Posterior cingulate gyrus (tissue), 11 donors: ENCODE measurements around the gene AHRR.

ENCODE experiments used
- DNase-seq, 10 donors: peaks; one replicate each; pipeline versions ENCODE4 v3.0.0 to v3.0.0-alpha.2; 2020 to 2021; ENCODE audit warnings: mixed read lengths in 3 of 10
- intact Hi-C: fragments of 100-400 bp; cut with DNase I; formaldehyde crosslinking; loops from one replicate; pipeline ENCODE4 v1.15.1; 2023

The AHRR gene

DNA sequence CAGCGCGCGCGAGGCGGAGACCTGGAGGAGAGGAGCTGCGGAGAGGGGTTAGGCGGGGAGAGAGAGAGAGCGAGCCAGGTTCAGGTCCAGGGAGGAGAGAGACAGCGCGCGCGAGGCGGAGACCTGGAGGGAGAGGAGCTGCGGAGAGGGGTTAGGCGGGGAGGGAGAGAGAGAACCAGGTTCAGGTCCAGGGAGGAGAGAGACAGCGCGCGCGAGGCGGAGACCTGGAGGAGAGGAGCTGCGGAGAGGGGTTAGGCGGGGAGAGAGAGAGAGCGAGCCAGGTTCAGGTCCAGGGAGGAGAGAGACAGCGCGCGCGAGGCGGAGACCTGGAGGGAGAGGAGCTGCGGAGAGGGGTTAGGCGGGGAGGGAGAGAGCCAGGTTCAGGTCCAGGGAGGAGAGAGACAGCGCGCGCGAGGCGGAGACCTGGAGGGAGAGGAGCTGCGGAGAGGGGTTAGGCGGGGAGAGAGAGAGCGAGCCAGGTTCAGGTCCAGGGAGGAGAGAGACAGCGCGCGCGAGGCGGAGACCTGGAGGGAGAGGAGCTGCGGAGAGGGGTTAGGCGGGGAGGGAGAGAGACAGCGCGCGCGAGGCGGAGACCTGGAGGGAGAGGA is 152.8 kb downstream of the AHRR start:
- DNase-seq, result peak in 1 of 10 donors; percentile 22

GRCh38 chr5:474840-475661 is 153.5 kb downstream of the AHRR start:
- intact Hi-C loops, result loop anchor here (5.0 to 10.0 kb wide), 2 partner anchors 137 to 430 kb away; partner anchors contain the start of gene CEP72
- DNase-seq, result peak in 4 of 10 donors; percentile 12 to 86 (median 76)

More for the DNA sequence above, 152.8 kb downstream of the AHRR start:
- intact Hi-C loops, result loop anchor here (5.0 to 10.0 kb wide), 2 partner anchors 138 to 430 kb away; partner anchors contain the start of gene CEP72

DNA sequence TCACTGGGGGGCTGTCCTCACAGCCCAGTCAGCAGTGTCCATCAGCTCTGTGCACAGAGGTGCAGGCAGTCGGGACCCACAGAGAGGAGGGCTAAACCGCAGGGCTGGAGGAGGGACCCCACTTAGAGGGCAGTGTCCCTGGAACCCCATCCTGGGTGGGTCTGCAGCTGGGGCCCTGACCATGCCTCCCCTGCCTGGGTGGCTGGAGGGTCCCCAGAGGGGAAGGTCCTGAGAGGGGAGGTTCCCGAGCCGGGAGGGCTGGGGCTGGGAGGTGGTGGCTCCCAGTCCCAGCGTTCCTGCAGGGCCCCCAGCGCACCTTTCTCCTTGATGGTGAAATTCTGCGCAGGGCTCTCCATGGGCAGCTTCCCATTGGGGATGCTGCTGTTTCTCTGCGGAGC is 154.2 kb downstream of the AHRR start:
- peak in 3 of 10 donors; percentile 52 to 77 (median 61) for DNase-seq
- intact Hi-C loops, result loop anchor here (10.0 kb wide), 1 partner anchor 429 kb away; no protein-coding TSS in a partner anchor

DNA sequence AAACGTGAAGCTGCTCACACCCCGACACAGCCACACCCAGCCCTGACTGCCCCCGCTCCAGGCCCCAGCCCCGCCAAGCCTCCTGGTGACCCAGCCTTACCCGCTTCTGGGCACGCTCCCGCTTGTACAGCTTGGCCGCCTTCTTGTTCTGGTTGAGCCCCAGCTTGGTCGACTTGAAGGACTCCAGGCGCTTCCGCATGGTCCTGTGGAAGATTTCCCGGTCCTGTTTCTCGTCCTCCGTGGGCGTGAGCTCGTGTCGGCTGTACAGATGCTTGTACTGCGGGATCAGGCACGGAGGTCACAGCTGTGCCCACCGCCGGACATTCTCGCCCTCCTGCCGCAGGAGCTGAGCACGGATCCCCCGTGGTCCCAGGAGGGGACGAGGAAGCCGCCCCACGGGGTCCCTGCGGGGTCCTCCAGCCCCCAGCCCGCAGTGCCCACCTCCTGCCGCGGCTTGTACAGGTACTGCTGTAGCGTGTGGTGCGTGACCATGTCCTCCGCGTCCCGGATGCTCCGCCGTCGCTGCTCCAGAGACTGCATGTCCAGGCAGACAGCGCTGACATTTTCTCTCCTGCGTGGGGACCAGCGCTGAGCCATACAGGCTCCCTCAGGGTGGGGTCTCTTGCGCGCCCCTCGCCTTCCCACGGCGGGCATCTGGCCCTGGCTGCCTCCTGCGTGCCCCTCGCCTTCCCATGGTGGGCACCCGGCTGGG is 154.7 kb downstream of the AHRR start:
- intact Hi-C loops, result loop anchor here (10.0 kb wide), 1 partner anchor 429 kb away; no protein-coding TSS in a partner anchor
- peak in 4 of 10 donors; percentile 14 to 87 (median 78) for DNase-seq

GRCh38 chr5:476814-477175 is 155.3 kb downstream of the AHRR start:
- DNase-seq, result peak in 1 of 10 donors; percentile 70
- intact Hi-C loops, result loop anchor here (10.0 kb wide), 1 partner anchor 428 kb away; no protein-coding TSS in a partner anchor

DNA sequence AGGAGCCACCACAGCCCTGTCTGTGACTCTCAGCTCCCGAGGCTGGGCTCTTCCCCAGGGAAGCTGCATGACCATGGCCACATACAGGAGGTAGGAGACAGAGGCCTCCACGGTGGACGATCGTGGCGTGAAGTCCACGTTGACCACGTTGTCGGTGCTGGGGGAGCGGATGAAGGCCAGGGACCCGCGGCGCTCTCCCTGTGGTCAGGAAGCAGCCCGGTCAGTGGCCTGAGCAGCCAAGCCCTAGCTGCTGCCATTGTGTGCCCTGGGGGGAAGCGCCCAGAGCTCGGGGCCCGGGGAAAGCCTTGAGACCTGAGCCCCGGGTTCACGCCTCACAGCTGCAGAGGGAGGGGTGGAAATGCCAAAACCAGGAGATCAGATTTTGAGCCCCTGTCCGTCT is 155.7 kb downstream of the AHRR start:
- intact Hi-C loops, result loop anchor here (10.0 kb wide), 1 partner anchor 428 kb away; no protein-coding TSS in a partner anchor
- DNase-seq, result no peak

GRCh38 chr5:477871-478270 is 156.4 kb downstream of the AHRR start:
- intact Hi-C loops, result loop anchor here (10.0 kb wide), 1 partner anchor 427 kb away; no protein-coding TSS in a partner anchor

DNA sequence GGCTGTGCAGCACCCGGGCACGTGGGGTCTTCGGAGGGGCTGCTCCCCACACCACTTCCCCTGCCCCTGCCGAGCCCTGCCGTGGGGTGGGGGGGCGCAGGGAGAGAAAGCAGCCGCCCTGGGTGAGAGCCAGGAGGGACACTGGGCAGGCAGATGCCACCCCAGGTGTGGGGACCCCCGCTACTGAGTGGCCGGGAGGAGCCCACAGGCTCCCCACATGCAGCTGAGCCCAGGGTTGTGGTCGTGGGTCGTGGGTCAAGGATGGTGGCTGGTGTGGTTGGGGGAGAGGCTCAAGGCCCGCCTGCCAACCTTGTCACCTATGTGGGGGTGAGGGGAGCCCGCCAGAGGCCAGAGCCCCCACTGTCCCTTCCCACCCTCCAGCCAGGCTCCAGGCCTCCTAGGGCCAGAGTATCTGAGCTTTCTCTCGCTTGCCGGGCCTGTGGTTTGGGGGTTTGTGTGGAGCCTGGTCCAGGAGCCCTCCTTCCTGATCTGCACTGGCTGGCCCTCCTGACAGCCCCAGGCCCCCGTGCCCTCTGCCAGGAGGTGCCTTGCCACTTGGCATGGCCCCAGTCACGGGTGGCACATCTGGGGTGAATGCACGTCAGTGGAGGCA is 157.0 kb downstream of the AHRR start:
- intact Hi-C loops, result loop anchor here (10.0 kb wide), 1 partner anchor 426 kb away; no protein-coding TSS in a partner anchor
- DNase-seq, result no peak

More at GRCh38 chr5:477871-478270, 156.4 kb downstream of the AHRR start:
- DNase-seq, result no peak

DNA sequence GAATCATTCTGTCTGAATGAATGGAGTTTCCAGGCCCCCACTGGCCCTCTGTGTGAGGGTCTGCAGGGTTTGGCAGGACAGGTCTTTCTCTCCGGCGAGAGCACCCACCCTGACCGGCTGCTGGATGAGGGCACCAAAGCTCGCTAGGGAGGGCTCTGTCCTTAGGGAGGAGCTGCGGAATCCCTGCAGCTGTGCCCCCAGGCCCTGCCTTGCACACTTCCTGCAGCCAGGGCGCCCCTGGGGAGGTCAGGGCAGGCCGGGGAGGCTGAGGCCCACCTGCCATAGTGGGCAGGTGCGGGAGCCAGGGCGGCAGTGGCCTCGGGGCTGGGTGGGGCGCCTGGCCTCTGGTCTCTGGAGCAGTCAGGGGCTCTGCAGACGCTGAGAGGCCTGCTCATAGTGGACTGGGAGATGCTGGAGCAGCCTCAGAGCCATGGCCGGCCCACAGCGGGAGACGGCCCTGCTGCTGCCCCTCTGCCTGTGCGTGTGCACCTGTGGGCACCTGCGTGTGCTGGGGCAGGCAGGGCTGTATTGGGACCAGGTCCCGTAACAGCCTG is 157.5 kb downstream of the AHRR start:
- intact Hi-C loops, result loop anchor here (10.0 kb wide), 1 partner anchor 426 kb away; no protein-coding TSS in a partner anchor
- no peak for DNase-seq

- intact Hi-C loops, result loop anchor here (10.0 kb wide), 1 partner anchor 425 kb away; no protein-coding TSS in a partner anchor
- DNase-seq, result no peak
Observed at GRCh38 chr5:479566-480319, 158.2 kb downstream of the AHRR start.

DNA sequence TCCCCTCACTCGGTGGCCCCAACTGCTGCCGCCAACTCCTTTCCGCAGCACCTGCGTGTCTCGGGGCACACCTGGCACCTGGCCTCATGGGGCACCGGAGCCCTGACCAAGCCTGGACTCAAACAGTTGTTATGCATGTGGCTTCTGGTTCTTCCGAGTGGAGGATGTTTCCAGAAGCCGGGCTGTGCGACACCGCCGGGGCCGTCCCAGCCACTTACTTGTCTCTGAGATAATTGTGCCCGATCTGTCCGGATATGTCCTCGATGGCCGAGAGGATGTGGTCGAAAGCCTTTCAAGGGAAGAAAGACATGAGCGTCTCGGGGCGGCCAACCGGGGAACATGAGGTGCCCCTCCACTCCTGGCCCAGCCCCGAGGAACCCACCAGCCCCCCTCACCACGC is 159.8 kb downstream of the AHRR start:
- DNase-seq, result no peak
- intact Hi-C loops, result no loop called here

GRCh38 chr5:482021-482420 is 160.5 kb downstream of the AHRR start:
- intact Hi-C loops, result no loop called here
- no peak for DNase-seq

GRCh38 chr5:482506-482905 is 161.0 kb downstream of the AHRR start:
- DNase-seq, result no peak
- intact Hi-C loops, result no loop called here

DNA sequence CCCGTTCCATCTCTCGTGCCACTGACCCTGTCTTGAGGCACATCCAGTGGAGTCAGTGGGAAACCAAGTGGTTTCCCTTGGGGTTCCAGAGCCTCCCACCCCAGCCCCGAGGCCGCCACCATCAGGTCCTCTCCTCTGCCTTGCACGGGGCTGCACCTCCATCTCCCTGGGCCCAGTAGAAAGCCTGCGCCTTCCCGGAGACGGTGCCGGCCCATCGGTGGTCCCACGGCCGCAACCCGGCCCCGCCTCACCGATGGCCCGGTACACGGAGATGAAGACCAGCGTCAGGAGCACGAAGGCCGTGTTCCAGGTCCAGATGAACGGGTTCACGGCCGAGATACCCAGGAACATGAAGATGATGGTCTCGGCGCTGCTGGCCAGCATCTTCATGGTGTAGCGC is 161.5 kb downstream of the AHRR start:
- DNase-seq, result no peak
- intact Hi-C loops, result no loop called here

DNA sequence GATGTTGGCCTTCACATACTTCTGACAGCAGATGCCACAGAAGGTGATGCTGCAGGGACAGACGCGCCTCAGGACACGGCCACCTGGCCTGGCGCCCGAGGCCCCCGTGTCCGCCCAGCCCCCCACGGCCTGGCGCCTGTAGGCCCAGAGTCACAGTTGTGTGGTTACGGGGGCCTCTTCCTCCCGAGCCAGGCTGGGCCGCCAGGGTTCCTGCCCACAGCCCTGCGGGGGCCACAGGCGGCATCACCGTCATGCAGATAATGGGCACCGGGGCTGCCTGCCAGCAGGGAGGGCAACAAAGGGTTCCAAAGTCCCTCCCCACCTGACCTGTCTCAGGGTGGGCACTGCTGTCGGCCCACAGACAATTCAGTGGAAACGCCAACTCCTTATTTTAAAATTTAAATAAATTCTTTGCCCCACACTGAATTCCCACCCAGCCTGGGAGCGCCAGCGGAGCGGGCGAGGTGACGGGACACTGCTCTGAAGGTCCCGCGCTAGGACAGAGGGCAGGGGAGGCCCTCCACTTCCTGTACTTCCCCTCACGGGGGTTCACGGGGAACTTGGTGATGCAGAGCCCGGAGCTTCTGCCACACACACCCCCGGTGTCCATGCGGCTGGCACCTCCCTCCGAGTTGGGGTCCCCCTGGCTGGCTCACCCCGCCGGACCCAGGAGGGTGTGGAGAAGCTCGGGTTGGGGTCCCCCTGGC is 162.1 kb downstream of the AHRR start:
- no peak for DNase-seq
- intact Hi-C loops, result no loop called here

DNA sequence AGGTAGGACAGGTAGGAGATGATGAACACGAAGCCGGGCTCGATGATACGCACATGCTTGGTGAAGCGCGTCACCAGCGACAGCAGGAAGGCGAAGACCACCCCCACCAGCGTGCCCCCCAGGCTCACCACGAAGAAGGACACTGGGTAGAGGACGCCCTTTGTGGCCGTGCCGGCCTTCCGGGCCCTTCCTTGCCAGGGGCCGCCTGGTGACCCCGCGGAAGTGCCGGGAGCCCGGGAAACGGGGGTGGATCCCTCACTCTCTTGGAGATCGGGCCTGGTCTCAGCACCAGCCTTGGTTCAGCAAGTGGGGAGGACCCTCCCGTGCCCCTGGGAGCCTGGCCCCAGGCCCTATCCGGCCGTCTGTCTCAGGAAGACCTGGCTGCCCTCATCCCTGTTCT is 163.0 kb downstream of the AHRR start:
- intact Hi-C loops, result no loop called here
- no peak for DNase-seq

DNA sequence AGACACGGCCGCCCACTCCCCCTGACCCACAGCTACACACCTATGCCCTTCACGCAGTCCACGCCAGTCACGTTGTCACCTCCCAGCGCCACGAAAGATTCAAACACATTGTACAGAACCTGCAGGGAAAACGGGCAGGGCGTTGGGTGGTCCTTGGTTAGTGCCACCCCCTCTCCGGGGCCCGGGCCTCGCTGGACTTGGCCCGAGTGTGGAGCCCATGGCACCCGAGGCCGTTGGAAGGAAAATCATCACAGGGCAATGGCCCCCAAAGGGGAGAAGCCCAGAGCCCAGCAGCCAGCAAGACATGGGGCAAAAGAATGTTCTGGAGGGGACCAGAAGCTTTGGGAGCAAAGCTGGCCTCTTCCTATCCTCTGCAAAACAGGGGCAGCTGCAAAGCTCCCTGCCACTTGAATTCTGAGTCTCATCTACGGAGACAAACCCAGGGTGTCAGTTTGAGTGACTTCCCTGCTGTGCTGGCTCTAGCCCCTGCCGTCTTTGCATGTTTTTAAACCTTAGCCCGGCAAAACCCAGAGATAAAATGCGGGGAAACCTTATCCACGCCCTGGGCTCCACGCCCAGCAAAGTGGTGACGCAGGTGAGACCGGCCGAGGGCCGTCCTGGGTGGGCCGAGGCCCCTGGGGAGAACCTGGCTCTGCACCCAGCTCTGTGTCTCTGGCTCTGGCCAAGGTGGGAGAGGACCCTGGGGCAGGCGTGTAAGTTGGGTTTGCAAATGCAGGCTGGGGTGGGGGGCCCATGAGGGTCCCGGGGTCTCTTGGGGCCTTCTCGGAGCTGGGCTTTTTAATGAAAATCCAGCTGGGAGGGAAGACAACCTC is 163.8 kb downstream of the AHRR start:
- DNase-seq, result no peak
- intact Hi-C loops, result no loop called here
